Tibial nerve (tissue), 4 donors: ENCODE measurements around the gene SOCS6.

Experiments
- CTCF ChIP-seq, 5 experiments: fragments of 200-600 bp in 3 of 5; fragments of 450-650 bp in 2 of 5; sonication (generic) in 3 of 5; IDR thresholded peaks; one replicate each; pipeline ENCODE4 v1.5.1; 2016 to 2019; ENCODE audit warnings: antibody characterized with exemption in 5 of 5, mild to moderate bottlenecking in 3 of 5, moderate library complexity in 2 of 5
- EP300 ChIP-seq, 2 donors: sonication (generic); formaldehyde crosslinking; IDR thresholded peaks; one replicate each; pipeline ENCODE4 v1.6.1; 2017; ENCODE audit warnings: antibody characterized with exemption in 2 of 2, mild to moderate bottlenecking in 1 of 2
- POLR2A ChIP-seq, 2 donors: fragments of 450-650 bp; IDR thresholded peaks; one replicate each; pipeline ENCODE4 v1.6.1; 2017; ENCODE audit warnings: antibody characterized with exemption in 2 of 2, mild to moderate bottlenecking in 2 of 2, moderate library complexity in 2 of 2

DNA sequence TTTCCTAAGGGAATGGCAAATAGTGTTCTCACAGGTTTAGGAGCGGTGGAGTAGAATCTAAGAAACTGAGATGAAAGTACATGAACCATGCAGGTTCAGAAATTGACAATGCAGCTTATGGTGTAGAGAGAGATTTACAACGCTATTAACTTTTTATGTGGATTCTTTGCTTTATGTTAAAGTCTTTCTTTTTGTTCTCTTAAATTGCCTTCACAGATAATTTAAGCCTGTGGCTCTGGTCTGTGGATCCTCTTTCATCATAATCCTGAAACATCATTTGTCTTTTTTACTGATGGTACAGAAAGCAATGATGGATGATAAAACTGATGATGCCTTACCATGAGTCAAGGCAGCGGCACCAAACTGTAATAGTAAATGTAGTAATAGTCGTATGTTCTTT, 30.3 kb downstream of the SOCS6 start:
- TF ChIP-seq EP300 (IDR thresholded peaks at IDR 0.05) = no peak
- TF ChIP-seq CTCF (IDR thresholded peaks at IDR 0.05) = no peak
- TF ChIP-seq POLR2A (IDR thresholded peaks at IDR 0.05) = no peak
